K562 (cell line): ENCODE measurements around the gene CLEC1A. TPM values are rescaled to one million over a fixed set of nuclear protein-coding genes. Genes with fewer than 3 reads are reported as not detected.

Experiments used
- CBX8 ChIP-seq: fragments of 200-600 bp; sonication (generic); IDR thresholded peaks from 2 replicates; pipeline ENCODE4 v1.6.1; 2012; ENCODE audit warnings: borderline replicate concordance, mixed run types, low read depth, mild to moderate bottlenecking, moderate library complexity, mixed read lengths, low read length, control low read depth, inconsistent platforms; ENCODE audit not compliant: poor library complexity, severe bottlenecking; ENCODE audit errors: extremely low read depth
- EZH2 ChIP-seq: IDR thresholded peaks from 2 replicates; pipeline ENCODE4 v1.6.1; 2012; ENCODE audit warnings: low read depth, mild to moderate bottlenecking, inconsistent platforms, low read length, borderline replicate concordance
- NR0B1 ChIP-seq: fragments of 450-650 bp; IDR thresholded peaks from one replicate; pipeline ENCODE4 v1.6.1; 2018; ENCODE audit warnings: mild to moderate bottlenecking, moderate library complexity; ENCODE audit not compliant: partially characterized antibody
- PBX2 ChIP-seq, 2 experiments: IDR thresholded peaks in 1 of 2; conservative IDR thresholded peaks in 1 of 2; 2 replicates each; pipeline ENCODE4 v1.6.1; 2016; ENCODE audit warnings: low read depth in 2 of 2, mild to moderate bottlenecking in 1 of 2, missing compliant biosample characterization in 1 of 2, missing genetic modification characterization in 1 of 2, moderate library complexity in 1 of 2
- SP2 ChIP-seq: IDR thresholded peaks from 2 replicates; pipeline ENCODE4 v1.6.1; 2011; ENCODE audit warnings: mild to moderate bottlenecking, low read depth, low read length, moderate library complexity; ENCODE audit not compliant: poor library complexity, severe bottlenecking; ENCODE audit errors: extremely low read depth
- ZNF407 ChIP-seq: fragments of 450-650 bp; IDR thresholded peaks from 2 replicates; pipeline ENCODE4 v1.6.1; 2016; ENCODE audit warnings: low read depth
- polyA plus RNA-seq, 8 experiments: library from polyadenylated mRNA; depleted of rRNA in 4 of 8; stranded (reverse) in 5 of 8; unstranded in 3 of 8; fragments of >200 nt; fragmentation: Nextera tagmentation in 2 of 8; fragmentation: Illumina TruSeq in 1 of 8; extraction: Ambion mirVana in 2 of 8; extraction: Trizol in 1 of 8; gene quantifications; 2 replicates each; pipeline versions ENCODE4 v1.2.1 to v1.2.3, GENCODE V29; 2011 to 2014; ENCODE audit warnings: inconsistent platforms in 1 of 8, missing spikeins in 1 of 8
- total RNA-seq, 7 experiments: library from RNA; depleted of rRNA in 6 of 7; stranded (reverse); fragments of >200 nt in 6 of 7; fragmentation: Illumina TruSeq in 2 of 7; extraction: Trizol in 2 of 7; gene quantifications; 2 replicates each; pipeline versions ENCODE4 v1.2.1 to v1.2.3, GENCODE V29; 2011 to 2021; ENCODE audit warnings: low replicate concordance in 1 of 7

The CLEC1A gene
- total and polyA plus RNA-seq, 9 of the 15 experiments (the other 6 are each of a cell fraction or from before 2014, with no cell fraction given), result 0.04 TPM; not detected in 8

- TF ChIP-seq PBX2 (CRISPR knock-in tag; IDR thresholded peaks at IDR 0.05; ENCODE audit: low read depth) (no peak), PBX2 (tag; conservative IDR thresholded peaks at IDR 0.05; ENCODE audit: low read depth) (no peak), EZH2 (no peak), SP2 (no peak), NR0B1 (no peak), CBX8 (no peak), ZNF407 (no peak)
Measured at GRCh38 chr12:10075451-10075850, 23.3 kb downstream of the CLEC1A start (continued).
